C4-2B (cell line): ENCODE results near the gene DIO3.

Source experiments
- ZFX ChIP-seq: fragments of 450-650 bp; IDR thresholded peaks from 2 replicates; pipeline ENCODE4 v1.6.1; 2017
- TF ChIP-seq, protein P1 (sequence below): fragments of 450-650 bp; conservative IDR thresholded peaks from 2 replicates; pipeline ENCODE4 v1.5.1; 2017; ENCODE audit warnings: mild to moderate bottlenecking

DNA sequence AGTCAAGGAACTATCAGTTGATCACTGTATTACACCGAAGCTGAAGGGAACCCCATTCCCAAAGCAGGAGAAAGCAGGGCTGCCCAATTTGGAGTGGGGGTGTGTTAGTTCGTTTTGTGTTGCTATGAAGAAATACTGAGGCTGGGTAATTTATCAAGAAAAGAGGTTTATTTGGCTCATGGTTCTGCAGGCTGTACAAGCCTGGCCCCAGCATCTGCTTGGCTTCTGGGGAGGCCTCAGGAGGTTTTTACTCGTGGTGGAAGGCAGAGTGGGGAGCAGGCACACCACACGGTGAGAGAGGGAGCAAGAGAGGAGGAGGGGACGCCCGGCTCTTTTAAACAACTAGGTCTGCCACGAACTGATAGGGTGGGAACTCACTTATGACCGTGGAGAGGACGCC lies 16.7 kb upstream of the DIO3 start:
- TF ChIP-seq, protein P1, sequence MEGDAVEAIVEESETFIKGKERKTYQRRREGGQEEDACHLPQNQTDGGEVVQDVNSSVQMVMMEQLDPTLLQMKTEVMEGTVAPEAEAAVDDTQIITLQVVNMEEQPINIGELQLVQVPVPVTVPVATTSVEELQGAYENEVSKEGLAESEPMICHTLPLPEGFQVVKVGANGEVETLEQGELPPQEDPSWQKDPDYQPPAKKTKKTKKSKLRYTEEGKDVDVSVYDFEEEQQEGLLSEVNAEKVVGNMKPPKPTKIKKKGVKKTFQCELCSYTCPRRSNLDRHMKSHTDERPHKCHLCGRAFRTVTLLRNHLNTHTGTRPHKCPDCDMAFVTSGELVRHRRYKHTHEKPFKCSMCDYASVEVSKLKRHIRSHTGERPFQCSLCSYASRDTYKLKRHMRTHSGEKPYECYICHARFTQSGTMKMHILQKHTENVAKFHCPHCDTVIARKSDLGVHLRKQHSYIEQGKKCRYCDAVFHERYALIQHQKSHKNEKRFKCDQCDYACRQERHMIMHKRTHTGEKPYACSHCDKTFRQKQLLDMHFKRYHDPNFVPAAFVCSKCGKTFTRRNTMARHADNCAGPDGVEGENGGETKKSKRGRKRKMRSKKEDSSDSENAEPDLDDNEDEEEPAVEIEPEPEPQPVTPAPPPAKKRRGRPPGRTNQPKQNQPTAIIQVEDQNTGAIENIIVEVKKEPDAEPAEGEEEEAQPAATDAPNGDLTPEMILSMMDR, result no peak
- no peak for TF ChIP-seq ZFX
